H9 (cell line): ENCODE results near the gene TCEAL6. TPM values are rescaled to one million over a fixed set of nuclear protein-coding genes. Genes with fewer than 3 reads are reported as not detected.
A peak's percentile ranks its signal among the peaks of the same experiment; 100 is the strongest.

Experiments used
- DNase-seq: peaks from one replicate; pipeline ENCODE4 v3.0.0-alpha.2; 2017
- H2AFZ ChIP-seq: one replicate; pipeline ENCODE4 v1.6.1; 2013; ENCODE audit warnings: mild to moderate bottlenecking, low read length, control low read depth, moderate library complexity
- H2AK5ac ChIP-seq: 2 replicates; pipeline ENCODE4 v1.6.1; 2013; ENCODE audit warnings: low read length, control low read depth, mixed read lengths; ENCODE audit not compliant: insufficient read length
- H2BK120ac ChIP-seq: one replicate; pipeline ENCODE4 v1.6.1; 2013; ENCODE audit warnings: low read depth, mild to moderate bottlenecking, low read length, control low read depth, inconsistent platforms; ENCODE audit not compliant: poor library complexity, severe bottlenecking
- H2BK12ac ChIP-seq: 2 replicates; pipeline ENCODE4 v1.6.1; 2013; ENCODE audit warnings: low read length, control low read depth, mixed read lengths, low read depth; ENCODE audit not compliant: insufficient read length
- H2BK15ac ChIP-seq: 2 replicates; pipeline ENCODE4 v1.6.1; 2013; ENCODE audit warnings: low read depth, low read length, control low read depth
- H2BK20ac ChIP-seq: one replicate; pipeline ENCODE4 v1.6.1; 2013; ENCODE audit warnings: low read depth, mild to moderate bottlenecking, low read length, control low read depth, inconsistent platforms; ENCODE audit not compliant: poor library complexity, severe bottlenecking
- H2BK5ac ChIP-seq: 2 replicates; pipeline ENCODE4 v1.6.1; 2013; ENCODE audit warnings: low read length, control low read depth, mixed read lengths; ENCODE audit not compliant: insufficient read length
- H3K14ac ChIP-seq: 2 replicates; pipeline ENCODE4 v1.6.1; 2013; ENCODE audit warnings: low read length, control low read depth; ENCODE audit not compliant: insufficient read depth
- H3K18ac ChIP-seq: 2 replicates; pipeline ENCODE4 v1.6.1; 2013; ENCODE audit warnings: low read depth, mild to moderate bottlenecking, mixed read lengths, low read length, control low read depth; ENCODE audit not compliant: insufficient read length
- H3K23ac ChIP-seq: 2 replicates; pipeline ENCODE4 v1.6.1; 2013; ENCODE audit warnings: low read length, control low read depth, mixed read lengths, low read depth; ENCODE audit not compliant: insufficient read length
- H3K23me2 ChIP-seq: 2 replicates; pipeline ENCODE4 v1.6.1; 2013; ENCODE audit warnings: low read depth, mild to moderate bottlenecking, mixed read lengths, low read length, control low read depth; ENCODE audit not compliant: insufficient read length, poor library complexity, severe bottlenecking
- H3K27ac ChIP-seq: 2 replicates; pipeline ENCODE4 v1.5.1; 2013; ENCODE audit warnings: low read length, control low read depth, mixed read lengths, low read depth; ENCODE audit not compliant: insufficient read length
- H3K27me3 ChIP-seq: 2 replicates; pipeline ENCODE4 v1.6.1; 2013; ENCODE audit warnings: low read length, control low read depth, inconsistent platforms; ENCODE audit not compliant: insufficient read depth
- H3K4ac ChIP-seq: 2 replicates; pipeline ENCODE4 v1.6.1; 2013; ENCODE audit warnings: low read depth, mild to moderate bottlenecking, control low read depth, inconsistent platforms, low read length, moderate library complexity
- H3K4me1 ChIP-seq: 2 replicates; pipeline ENCODE4 v1.6.1; 2013; ENCODE audit warnings: low read length, control low read depth, inconsistent platforms; ENCODE audit not compliant: insufficient read depth
- H3K4me2 ChIP-seq: 2 replicates; pipeline ENCODE4 v1.6.1; 2013; ENCODE audit warnings: low read length, control low read depth, mixed read lengths; ENCODE audit not compliant: insufficient read length, insufficient read depth
- H3K56ac ChIP-seq: 2 replicates; pipeline ENCODE4 v1.6.1; 2013; ENCODE audit warnings: low read depth, mild to moderate bottlenecking, mixed read lengths, low read length, control low read depth; ENCODE audit not compliant: insufficient read length
- H3K79me1 ChIP-seq: 2 replicates; pipeline ENCODE4 v1.6.1; 2013; ENCODE audit warnings: low read depth, mild to moderate bottlenecking, moderate library complexity, low read length, control low read depth, inconsistent platforms; ENCODE audit not compliant: insufficient read depth, poor library complexity, severe bottlenecking
- H3K79me2 ChIP-seq: 2 replicates; pipeline ENCODE4 v1.6.1; 2013; ENCODE audit warnings: low read length, control low read depth, inconsistent platforms; ENCODE audit not compliant: insufficient read depth
- H3K9ac ChIP-seq: 2 replicates; pipeline ENCODE4 v1.6.1; 2013; ENCODE audit warnings: low read length, control low read depth, mixed read lengths; ENCODE audit not compliant: insufficient read length; ENCODE audit errors: extremely low read depth
- H3K9me3 ChIP-seq: one replicate; pipeline ENCODE4 v1.6.1; 2013; ENCODE audit warnings: low read depth, low read length, inconsistent platforms; ENCODE audit not compliant: control insufficient read depth
- H3T11ph ChIP-seq: one replicate; pipeline ENCODE4 v1.6.1; 2013; ENCODE audit warnings: mild to moderate bottlenecking, low read length, control low read depth, inconsistent platforms
- H4K20me1 ChIP-seq: one replicate; pipeline ENCODE4 v1.6.1; 2013; ENCODE audit not compliant: control insufficient read depth, insufficient read length, insufficient read depth
- H4K5ac ChIP-seq: 2 replicates; pipeline ENCODE4 v1.6.1; 2013; ENCODE audit warnings: low read depth, mild to moderate bottlenecking, mixed read lengths, low read length, control low read depth; ENCODE audit not compliant: insufficient read length
- H4K8ac ChIP-seq: replicated peaks from 2 replicates; pipeline ENCODE4 v1.6.1; 2013; ENCODE audit warnings: low read length, control low read depth, mixed read lengths, low read depth; ENCODE audit not compliant: insufficient read length
- H4K91ac ChIP-seq: 2 replicates; pipeline ENCODE4 v1.6.1; 2013; ENCODE audit warnings: low read depth, mild to moderate bottlenecking, moderate library complexity, mixed read lengths, low read length, control low read depth; ENCODE audit not compliant: insufficient read length
- H3K27ac Mint-ChIP-seq, 3 experiments: 2 replicates in 2 of 3; 3 replicates in 1 of 3; pipeline ENCODE4 v1.8.0; 2020 to 2021; ENCODE audit warnings: mixed read lengths in 3 of 3, mild to moderate bottlenecking in 1 of 3, moderate library complexity in 1 of 3
- H3K27me3 Mint-ChIP-seq: 2 replicates; pipeline ENCODE4 v1.8.0; 2021; ENCODE audit warnings: low read depth, mild to moderate bottlenecking, moderate library complexity, mixed read lengths
- H3K36me3 Mint-ChIP-seq, 3 experiments: 2 replicates in 2 of 3; 3 replicates in 1 of 3; pipeline ENCODE4 v1.8.0; 2020 to 2021; ENCODE audit warnings: low read depth in 3 of 3, mixed read lengths in 3 of 3; ENCODE audit not compliant: insufficient read depth in 1 of 3
- H3K4me1 Mint-ChIP-seq, 2 experiments: 2 replicates each; pipeline ENCODE4 v1.8.0; 2020; ENCODE audit warnings: mixed read lengths in 2 of 2
- H3K4me3 Mint-ChIP-seq, 2 experiments: 2 replicates in 1 of 2; 3 replicates in 1 of 2; pipeline ENCODE4 v1.8.0; 2020 to 2021; ENCODE audit warnings: mild to moderate bottlenecking in 2 of 2, mixed read lengths in 2 of 2, moderate library complexity in 1 of 2
- H3K9me3 Mint-ChIP-seq, 2 experiments: 2 replicates in 1 of 2; 3 replicates in 1 of 2; pipeline ENCODE4 v1.8.0; 2020; ENCODE audit warnings: mild to moderate bottlenecking in 2 of 2, mixed read lengths in 2 of 2, moderate library complexity in 1 of 2
- WGBS: extraction: QIAGEN DNeasy Blood & Tissue Kit; methylation state at CpG from one replicate; pipeline ENCODE4 v1.1.7; 2013; ENCODE audit warnings: missing lambda C conversion rate, low lambda C conversion rate, mixed read lengths; ENCODE audit not compliant: insufficient read length; ENCODE audit errors: extremely low coverage; 5-methylcytosine and 5-hydroxymethylcytosine counted together
- total RNA-seq: library from RNA; stranded (reverse); gene quantifications from 2 replicates; pipeline ENCODE4 v1.2.1, GENCODE V29; 2021
- TF ChIP-seq, protein P1 (sequence below): fragments of 200-600 bp; sonication (generic); conservative IDR thresholded peaks from 3 replicates; pipeline ENCODE4 v1.8.0; 2021; ENCODE audit warnings: antibody characterized with exemption, mild to moderate bottlenecking

The TCEAL6 gene
- total RNA-seq, 1 experiment from 2014 or later = not detected

DNA sequence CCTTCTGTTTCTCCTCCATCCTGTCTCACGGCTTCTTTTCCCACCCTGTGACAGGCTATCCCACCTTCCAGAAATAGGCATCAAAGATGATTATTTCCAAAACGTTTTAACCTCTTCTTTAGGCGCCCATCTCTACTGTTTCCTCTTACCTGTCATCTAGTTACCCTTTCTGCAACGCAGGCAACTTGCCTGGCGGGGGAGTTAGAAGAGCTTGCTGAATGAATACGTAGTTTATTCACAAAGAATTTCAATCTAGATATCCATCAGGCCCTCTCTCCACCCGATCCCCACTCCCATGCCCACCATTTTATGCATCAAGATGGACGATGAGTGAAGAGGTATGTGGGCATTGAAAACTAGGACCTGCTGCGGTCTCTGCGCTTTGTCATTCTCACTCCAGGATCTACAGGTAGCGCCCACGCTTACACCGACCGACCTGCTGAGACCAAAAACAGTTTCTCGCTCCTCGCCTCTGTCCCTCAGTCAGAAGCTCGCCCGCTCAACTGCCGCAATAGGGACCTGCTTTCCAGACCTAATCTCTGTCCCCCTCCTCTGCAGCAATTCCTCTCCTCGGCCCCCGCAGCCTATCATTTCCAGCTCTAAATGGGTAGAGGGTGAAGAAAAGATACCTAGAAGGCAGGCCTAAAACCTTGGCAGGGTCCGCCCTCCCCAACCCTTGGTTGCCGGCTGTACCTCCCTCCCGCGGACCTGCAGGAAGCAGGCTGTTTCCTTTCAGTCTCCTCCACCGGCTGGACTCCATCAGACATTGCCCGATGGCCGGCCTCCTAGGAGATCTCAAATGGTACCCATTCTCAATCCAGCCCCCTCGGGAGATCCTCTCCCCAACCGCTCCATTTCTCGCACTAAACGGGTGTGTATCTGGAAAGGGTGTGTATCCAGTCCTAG lies 12.9 kb upstream of the TCEAL6 start:
- Mint-ChIP-seq H3K4me3 (peak overlapping the region; percentile 91 to 97), H3K36me3 (peaks cover 0 to 5% (median 0%) of the 10 kb centered on the region in 3 experiments; a peak in 4 of 7 replicates), H3K4me1 (peaks cover 7 to 9% of the 10 kb centered on the region in 2 experiments), H3K27me3 (peaks cover 5% of the 10 kb centered on the region), H3K9me3 (peaks cover 61 to 65% of the 10 kb centered on the region in 2 experiments), H3K27ac (peak overlapping the region; percentile 72 to 96 (median 92); a peak in 4 of 7 replicates)
- H2AK5ac ChIP-seq = no peak overlapping the region
- H3K9ac ChIP-seq = peak overlapping the region; percentile 26
- H2BK15ac ChIP-seq = no peak overlapping the region
- H3K79me1 ChIP-seq = no peaks in the 10 kb centered on the region
- H3K4me2 ChIP-seq = peak overlapping the region; percentile 92
- H2AFZ ChIP-seq = no peak overlapping the region
- H3K4ac ChIP-seq = no peak overlapping the region
- DNase-seq = peak; percentile 26
- H2BK12ac ChIP-seq = no peak overlapping the region
- TF ChIP-seq, protein P1, sequence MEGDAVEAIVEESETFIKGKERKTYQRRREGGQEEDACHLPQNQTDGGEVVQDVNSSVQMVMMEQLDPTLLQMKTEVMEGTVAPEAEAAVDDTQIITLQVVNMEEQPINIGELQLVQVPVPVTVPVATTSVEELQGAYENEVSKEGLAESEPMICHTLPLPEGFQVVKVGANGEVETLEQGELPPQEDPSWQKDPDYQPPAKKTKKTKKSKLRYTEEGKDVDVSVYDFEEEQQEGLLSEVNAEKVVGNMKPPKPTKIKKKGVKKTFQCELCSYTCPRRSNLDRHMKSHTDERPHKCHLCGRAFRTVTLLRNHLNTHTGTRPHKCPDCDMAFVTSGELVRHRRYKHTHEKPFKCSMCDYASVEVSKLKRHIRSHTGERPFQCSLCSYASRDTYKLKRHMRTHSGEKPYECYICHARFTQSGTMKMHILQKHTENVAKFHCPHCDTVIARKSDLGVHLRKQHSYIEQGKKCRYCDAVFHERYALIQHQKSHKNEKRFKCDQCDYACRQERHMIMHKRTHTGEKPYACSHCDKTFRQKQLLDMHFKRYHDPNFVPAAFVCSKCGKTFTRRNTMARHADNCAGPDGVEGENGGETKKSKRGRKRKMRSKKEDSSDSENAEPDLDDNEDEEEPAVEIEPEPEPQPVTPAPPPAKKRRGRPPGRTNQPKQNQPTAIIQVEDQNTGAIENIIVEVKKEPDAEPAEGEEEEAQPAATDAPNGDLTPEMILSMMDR = no peak
- no peak overlapping the region for H3K27ac ChIP-seq
- no peak overlapping the region for H2BK5ac ChIP-seq
- H3K27me3 ChIP-seq = no peaks in the 10 kb centered on the region
- H3K23me2 ChIP-seq = peaks cover 5% of the 10 kb centered on the region
- H2BK20ac ChIP-seq = no peak overlapping the region
- H3K79me2 ChIP-seq = no peaks in the 10 kb centered on the region
- no peak overlapping the region for H4K5ac ChIP-seq
- peaks cover 16% of the 10 kb centered on the region for H3K9me3 ChIP-seq
- no peak overlapping the region for H3T11ph ChIP-seq
- no peak overlapping the region for H2BK120ac ChIP-seq
- no peak overlapping the region for H4K91ac ChIP-seq
- no peak overlapping the region for H4K8ac ChIP-seq
- no peak overlapping the region for H3K56ac ChIP-seq
- no CpG with 5 or more reads among the region's 32 CpGs for WGBS
- no peak overlapping the region for H3K18ac ChIP-seq
- no peak overlapping the region for H3K14ac ChIP-seq
- H3K23ac ChIP-seq = no peak overlapping the region
- H4K20me1 ChIP-seq = no peaks in the 10 kb centered on the region
- H3K4me1 ChIP-seq = no peaks in the 10 kb centered on the region
